Spleen (tissue), 7 donors: ENCODE results near the gene NLGN1.

ENCODE experiments used
- POLR2A ChIP-seq, 3 donors: fragments of 450-650 bp; IDR thresholded peaks; one replicate each; pipeline ENCODE4 v1.5.1; 2017; ENCODE audit warnings: antibody characterized with exemption in 3 of 3, mild to moderate bottlenecking in 1 of 3
- POLR2AphosphoS5 ChIP-seq, 3 donors: sonication (generic); formaldehyde crosslinking; IDR thresholded peaks; one replicate each; pipeline ENCODE4 v1.5.1; 2017; ENCODE audit warnings: antibody characterized with exemption in 3 of 3
- TF ChIP-seq, protein P1 (sequence below), 11 experiments: fragments of 200-600 bp in 7 of 11; fragments of 450-650 bp in 4 of 11; sonication (generic) in 4 of 11; IDR thresholded peaks in 8 of 11; conservative IDR thresholded peaks in 3 of 11; 1 replicate in 7 of 11; 2 replicates in 4 of 11; pipeline versions ENCODE4 v1.4.0 to v1.8.0; 2016 to 2021; ENCODE audit warnings: antibody characterized with exemption in 11 of 11, inconsistent platforms in 4 of 11, mild to moderate bottlenecking in 1 of 11
- donor health status: DM: no; HTN: no; CAD: no; lungs with moderate emphysema.
- donor health status: DM: no; HTN: no; CAD: no.
- donor health status: DM: no; HTN: no; CAD: no.

DNA sequence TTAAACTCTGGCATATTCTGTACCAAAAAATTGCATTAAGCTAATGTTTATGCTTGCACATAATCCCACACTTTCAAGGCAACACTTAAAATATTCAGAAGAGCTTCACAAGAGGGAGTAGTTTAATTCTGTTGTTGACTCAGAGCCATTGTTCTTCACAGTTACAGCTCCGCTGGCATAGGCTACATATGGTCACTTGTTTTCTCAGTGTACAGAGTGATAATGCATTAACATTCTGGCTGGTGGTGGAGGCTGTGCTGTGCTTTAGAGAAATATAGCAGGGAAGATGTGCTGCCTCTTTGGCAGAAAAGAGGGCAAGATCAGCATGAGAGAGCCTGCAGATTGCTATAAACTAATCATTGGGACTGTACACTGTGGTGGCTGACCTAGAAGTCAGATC, 13.3 kb downstream of the NLGN1 start:
- TF ChIP-seq, protein P1, sequence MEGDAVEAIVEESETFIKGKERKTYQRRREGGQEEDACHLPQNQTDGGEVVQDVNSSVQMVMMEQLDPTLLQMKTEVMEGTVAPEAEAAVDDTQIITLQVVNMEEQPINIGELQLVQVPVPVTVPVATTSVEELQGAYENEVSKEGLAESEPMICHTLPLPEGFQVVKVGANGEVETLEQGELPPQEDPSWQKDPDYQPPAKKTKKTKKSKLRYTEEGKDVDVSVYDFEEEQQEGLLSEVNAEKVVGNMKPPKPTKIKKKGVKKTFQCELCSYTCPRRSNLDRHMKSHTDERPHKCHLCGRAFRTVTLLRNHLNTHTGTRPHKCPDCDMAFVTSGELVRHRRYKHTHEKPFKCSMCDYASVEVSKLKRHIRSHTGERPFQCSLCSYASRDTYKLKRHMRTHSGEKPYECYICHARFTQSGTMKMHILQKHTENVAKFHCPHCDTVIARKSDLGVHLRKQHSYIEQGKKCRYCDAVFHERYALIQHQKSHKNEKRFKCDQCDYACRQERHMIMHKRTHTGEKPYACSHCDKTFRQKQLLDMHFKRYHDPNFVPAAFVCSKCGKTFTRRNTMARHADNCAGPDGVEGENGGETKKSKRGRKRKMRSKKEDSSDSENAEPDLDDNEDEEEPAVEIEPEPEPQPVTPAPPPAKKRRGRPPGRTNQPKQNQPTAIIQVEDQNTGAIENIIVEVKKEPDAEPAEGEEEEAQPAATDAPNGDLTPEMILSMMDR (IDR thresholded peaks at IDR 0.05 in 8 of 11, conservative IDR thresholded peaks at IDR 0.05 in 3 of 11): no peak
- TF ChIP-seq POLR2A (IDR thresholded peaks at IDR 0.05) (no peak), POLR2AphosphoS5 (IDR thresholded peaks at IDR 0.05) (no peak)
